ENCODE results near the gene MMD. TPM values are rescaled to one million over a fixed set of nuclear protein-coding genes. Genes with fewer than 3 reads are reported as not detected.
"Not testable (repeated sequence)": the region's sequence is repeated elsewhere in the genome, so short reads cannot be mapped to it uniquely, and the experiment has no call there.

The MMD gene
- polyA plus RNA-seq, 12 donors = 12.3 to 19.7 (median 16.2) TPM; not detected in 1

- no peak for DNase-seq
These were observed 22.9 kb downstream of the MMD start for GRCh38 chr17:55398689-55399088.

- no peak for DNase-seq
These were observed 25.7 kb downstream of the MMD start for GRCh38 chr17:55395803-55396505.

- DNase-seq = no peak
These were observed 27.1 kb downstream of the MMD start for GRCh38 chr17:55394357-55395021.

GRCh38 chr17:55391764-55392467, 29.7 kb downstream of the MMD start:
- no peak for DNase-seq

GRCh38 chr17:55391244-55391757, 30.3 kb downstream of the MMD start:
- no peak for DNase-seq

GRCh38 chr17:55390364-55390977, 31.2 kb downstream of the MMD start:
- no peak for DNase-seq

GRCh38 chr17:55389715-55390114, 31.9 kb downstream of the MMD start:
- DNase-seq = not testable (repeated sequence)

GRCh38 chr17:55388842-55389241, 32.8 kb downstream of the MMD start:
- no peak for DNase-seq

GRCh38 chr17:55386796-55387332, 34.8 kb downstream of the MMD start:
- no peak for DNase-seq

GRCh38 chr17:55384643-55385232, 36.9 kb downstream of the MMD start:
- DNase-seq = no peak

GRCh38 chr17:55383771-55384642, 37.6 kb downstream of the MMD start:
- no peak for DNase-seq

- DNase-seq = no peak
These were observed 40.4 kb downstream of the MMD start for GRCh38 chr17:55381017-55381770.

- no peak for DNase-seq
These were observed 43.9 kb downstream of the MMD start for GRCh38 chr17:55377671-55378275.

- no peak for DNase-seq
These were observed 52.9 kb downstream of the MMD start for GRCh38 chr17:55368706-55369105.

- DNase-seq = no peak
These were observed 55.6 kb downstream of the MMD start for GRCh38 chr17:55366020-55366481.

GRCh38 chr17:55363033-55363432, 58.6 kb downstream of the MMD start:
- DNase-seq = no peak

GRCh38 chr17:55360971-55361370, 60.7 kb downstream of the MMD start:
- DNase-seq = no peak

- DNase-seq = no peak
These were observed 65.0 kb downstream of the MMD start for GRCh38 chr17:55356434-55357328.
